Activated CD8-positive, alpha-beta memory T cell treated with anti-CD3 and anti-CD28 coated beads, Interleukin-2, amount 50 U/mL, for 1 hour (primary cell): ENCODE measurements around the gene CD7.
A peak's percentile ranks its signal among the peaks of the same experiment; 100 is the strongest.
"Not testable (repeated sequence)": the region's sequence is repeated elsewhere in the genome, so short reads cannot be mapped to it uniquely, and the experiment has no call there.

Source experiments
- DNase-seq: peaks from one replicate; pipeline ENCODE4 v3.0.0-alpha.2; 2020; ENCODE audit errors: extremely low read depth

The CD7 gene

DNA sequence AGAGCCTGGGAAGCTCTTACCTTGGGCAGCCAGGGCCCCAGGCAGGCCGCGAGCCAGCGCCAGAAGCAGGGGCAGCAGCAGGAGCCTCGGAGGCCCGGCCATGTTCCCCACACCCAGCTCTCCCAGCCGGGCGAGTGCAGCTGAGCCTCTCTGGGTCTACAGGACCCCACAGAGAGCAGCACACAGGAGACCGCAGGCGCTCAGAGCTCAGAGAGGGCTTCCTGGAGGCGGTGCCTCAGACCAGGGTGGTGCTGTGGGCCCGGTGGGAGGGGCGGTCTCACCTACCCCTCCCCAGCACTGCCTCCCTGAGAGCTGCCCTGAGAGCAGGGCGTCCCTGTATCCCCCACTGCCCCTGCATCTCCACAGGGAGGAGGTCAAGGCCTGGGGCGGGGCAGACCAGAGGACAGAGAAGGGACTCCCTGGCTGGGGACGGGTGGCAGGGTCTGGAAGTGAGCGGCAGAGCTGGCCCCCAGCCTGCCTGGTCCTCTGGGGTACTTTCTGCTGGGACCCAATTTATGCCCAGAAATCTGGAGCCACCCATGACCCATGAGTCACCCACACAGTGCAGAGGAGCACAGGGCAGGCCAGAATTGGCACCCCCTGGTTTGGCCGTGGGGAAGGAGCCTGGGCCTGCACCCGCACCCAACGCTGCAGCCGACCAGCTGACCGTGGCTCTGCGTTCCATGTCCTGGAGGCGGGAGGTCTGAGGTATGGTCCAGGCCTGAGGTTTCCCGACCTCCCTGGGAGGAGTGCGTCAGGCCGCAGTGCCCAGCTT is at the start of gene CD7:
TSS of gene CD7 (minus strand) at position 215 of the 775 bp plus-strand sequence. CDS start at position 102, 113 bp downstream.
- peak; percentile 75 for DNase-seq

- no peak for DNase-seq
These were observed 49.3 kb upstream of the CD7 start for GRCh38 chr17:82366749-82367148.

GRCh38 chr17:82365606-82366295 is 48.3 kb upstream of the CD7 start:
- DNase-seq: no peak

DNA sequence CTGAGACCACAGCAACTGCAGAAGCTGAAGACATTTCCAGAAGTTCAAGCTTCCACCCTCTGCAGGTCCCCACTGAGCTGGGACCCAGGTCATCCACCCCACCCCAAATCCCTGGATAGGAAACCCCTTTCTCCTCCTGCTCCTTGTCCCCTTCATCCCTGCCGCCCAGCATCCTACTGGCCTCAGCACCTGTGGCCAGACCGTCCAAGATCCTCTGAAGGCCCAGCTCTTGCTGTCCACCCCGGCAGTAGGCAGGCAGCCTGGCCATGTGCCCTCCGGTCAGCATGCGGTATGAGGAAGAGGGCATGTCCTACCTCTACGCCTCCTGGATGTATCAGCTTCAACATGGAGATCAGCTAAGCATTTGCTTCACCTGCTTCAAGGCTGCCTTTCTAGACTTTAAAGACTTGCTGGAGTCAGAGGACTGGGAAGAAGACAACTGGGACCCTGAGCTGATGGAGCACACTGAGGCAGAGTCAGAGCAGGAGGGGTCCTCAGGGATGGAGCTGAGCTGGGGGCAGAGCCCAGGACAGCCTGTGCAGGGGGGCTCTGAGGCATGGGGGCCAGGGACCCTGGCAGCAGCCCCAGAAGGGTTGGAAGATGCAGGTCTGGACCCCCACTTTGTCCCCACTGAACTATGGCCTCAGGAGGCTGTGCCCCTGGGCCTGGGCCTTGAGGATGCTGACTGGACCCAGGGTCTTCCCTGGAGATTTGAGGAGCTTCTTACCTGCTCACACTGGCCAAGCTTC is 44.7 kb upstream of the CD7 start:
- no peak for DNase-seq

- not testable (repeated sequence) for DNase-seq
These were observed 42.2 kb upstream of the CD7 start for GRCh38 chr17:82359451-82360074.

DNA sequence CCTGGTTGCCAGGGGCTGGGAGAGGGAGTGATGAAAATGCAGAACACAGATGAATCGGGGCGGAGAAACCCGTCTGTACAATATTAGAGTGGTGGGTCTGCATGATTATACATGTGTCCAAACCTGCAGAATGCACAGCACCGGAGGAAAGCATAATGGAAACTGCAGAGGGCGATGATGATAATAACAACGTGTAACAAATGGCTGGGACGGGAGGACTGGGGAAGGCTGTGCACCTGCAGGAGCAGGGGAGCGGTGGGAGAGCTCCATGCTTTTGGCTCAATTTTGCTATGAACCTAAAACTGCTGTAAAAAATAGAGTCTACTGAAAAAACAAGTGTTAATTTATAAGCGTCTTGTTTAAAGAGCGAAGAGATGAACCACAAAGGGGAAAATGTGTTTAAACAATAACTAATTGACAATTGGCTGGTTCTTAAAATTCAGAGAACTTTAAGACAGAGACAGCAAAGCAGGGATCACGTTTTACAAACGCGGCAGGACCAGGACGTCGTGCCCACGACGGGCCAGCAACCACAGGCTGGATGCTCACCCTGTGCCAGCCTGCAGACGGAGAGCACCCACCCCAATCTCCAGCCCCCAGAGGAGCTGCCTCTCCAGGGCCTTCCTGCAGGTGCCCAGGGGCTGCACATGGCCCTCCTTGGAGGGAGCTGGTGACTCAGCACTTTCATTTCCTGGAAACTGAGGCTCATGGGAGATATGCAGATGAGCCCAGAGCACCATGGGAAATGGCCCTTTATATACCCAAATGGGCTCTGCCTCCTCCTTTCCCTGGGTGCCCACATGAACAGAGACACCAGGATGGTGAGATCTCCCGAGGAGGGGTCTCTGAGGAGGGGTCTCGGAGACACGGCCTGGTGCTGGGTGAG is 41.3 kb upstream of the CD7 start, which contains the start of gene TEX19:
TSS of gene TEX19 (plus strand) at position 783 of the 886 bp plus-strand sequence. CDS start 2,904 bp downstream, outside the sequence.
- DNase-seq: no peak

DNA sequence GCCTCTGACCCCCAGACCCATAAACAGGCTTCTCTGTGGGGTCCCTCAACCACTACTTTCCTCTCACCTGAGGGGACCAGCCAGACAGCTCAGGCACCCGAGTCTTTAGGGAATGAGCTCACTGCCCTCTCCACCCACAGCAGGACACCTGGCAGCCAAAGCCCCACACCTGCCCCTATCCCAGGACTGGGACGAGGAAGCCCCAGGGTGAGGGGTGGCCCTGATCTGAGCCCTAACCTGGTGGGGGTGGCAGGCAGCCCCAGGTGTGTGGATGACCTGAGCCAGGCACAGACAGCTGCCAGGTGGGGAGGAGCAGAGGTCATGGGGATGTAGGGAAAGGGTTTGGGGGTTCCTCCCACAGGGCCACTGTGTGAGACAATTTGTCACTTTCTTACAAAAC is 40.0 kb upstream of the CD7 start:
- no peak for DNase-seq

GRCh38 chr17:82356845-82357355 is 39.5 kb upstream of the CD7 start:
- DNase-seq: no peak

DNA sequence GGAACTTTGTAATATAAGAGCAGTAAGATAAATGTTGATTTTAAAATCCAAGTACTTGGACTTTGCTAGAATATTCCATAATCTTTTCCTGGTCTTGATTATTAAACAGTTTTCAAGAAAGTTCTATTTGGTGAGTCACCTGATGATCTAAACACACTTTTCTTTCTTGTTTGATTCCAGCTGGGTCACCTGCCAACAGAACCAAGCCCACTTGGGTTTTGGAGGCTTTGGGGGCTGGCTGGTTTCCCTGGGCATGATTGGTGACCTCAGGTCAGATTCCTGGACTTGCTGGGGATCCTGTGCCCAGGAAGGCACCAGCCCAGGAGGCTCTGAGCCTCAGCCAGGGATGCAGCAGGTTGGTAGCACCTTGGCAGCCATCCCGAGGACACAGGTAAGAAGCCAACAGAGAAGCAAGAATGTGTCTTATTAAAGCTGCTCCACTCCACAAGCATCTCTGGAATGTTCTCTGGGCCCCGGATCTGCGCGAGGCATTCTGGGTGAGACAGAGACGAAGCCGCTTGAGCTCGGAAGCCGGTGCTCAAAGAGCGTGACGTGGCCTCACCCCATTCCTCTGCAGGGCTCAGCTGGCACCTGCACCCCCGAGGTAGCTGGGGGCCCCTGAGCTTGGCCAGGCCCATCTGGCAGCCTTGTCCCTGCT is 38.5 kb upstream of the CD7 start:
- no peak for DNase-seq

DNA sequence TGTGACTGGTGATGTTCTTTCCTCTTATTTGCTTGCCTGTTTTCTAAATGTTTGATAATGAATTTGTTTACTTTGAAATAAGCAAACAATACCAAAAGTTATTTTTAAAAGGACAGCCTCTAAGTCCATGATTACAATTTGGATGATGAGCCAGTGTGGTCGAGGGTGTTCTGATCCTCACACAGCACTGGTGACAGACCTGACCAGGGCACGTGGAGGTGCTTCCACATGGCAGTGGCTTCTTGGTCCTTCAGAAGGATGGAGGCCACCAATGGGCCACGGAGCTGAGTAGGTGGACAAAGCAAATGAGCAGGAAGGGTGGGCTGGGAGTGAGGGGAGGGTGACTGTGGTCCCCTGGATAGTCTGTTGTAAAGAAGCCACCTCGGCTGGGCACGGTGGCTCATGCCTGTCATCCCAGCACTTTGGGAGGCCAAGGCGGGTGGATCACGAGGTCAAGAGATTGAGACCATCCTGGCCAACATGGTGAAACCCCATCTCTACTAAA is 37.4 kb upstream of the CD7 start:
- DNase-seq: no peak

DNA sequence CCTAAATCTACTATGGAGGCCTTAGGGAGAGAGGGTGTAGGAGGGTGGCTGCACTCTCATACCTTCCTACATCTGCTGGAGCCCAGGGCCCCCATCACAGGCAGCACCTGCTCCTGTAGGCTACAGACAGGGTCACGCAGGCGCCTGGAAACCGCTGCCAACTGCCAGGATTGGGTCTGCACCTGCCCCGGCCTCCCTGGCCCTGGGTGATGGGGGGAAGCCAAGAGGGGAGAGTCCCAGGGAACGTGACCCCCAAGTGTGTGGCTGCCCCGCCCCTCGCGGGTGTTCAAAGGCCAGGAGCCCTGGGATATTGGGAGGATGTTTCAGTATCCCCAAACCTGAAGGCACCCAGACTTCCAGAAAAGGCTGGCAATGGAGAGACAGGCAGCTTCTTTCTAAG is 36.1 kb upstream of the CD7 start:
- no peak for DNase-seq

DNA sequence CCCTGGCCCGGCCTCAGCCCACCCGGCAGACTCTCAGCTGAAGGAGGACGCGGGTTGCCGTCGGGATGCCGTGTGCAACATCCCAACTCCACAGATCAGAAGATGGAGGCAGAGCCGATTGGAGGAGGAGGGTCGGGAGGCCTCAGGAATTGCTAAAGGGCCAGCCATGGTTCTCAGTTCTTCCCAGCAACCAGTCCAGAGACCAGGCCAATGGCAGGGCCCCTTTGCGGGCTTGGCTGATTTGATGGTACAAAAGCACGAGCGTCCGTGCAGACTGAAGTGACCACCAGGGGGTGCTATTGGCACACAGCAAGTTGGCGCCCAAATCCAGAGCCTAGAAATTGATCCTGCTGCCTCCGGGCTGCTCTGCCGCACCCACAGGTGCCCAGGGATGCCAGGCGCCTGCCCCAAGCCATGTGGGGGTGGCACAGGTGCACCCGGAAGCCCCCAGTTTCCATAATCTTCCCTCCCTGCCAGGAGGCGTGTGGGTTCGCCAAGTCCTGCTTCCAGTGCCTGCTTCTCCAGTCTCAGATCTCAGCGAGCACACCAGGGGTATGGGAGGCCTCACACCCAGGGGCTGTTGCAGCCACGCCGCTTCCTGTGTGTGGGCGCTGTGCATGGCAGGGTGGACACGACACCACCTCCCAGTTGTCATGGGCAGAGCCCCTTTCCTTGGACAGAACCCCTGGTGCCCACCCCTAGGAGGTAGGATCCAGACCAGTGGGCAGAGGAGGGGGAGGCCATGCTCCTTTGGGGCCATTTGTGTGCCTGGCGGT is 34.5 kb upstream of the CD7 start:
- DNase-seq: peak; percentile 71

DNA sequence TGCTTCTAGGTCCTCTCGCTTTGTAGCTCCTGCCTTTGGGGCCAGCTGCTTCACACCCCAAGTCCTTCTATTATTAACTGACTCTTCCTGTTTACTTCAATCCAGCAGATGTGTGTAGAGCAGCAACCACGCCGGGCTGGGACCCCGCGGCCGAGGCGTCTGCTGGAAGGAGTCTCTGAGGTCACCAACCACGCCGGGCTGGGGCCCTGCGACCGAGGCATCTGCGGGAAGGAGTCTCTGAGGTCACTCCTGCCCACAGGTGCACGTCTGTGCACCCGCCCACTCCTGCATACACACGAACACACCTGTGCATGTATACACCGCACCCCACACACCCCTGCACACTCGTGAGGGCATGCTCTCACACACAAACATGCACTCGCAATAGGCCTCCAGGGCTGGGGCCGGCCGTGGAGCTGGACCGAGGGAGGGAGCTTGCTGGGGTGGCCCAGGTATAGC is 33.9 kb upstream of the CD7 start:
- DNase-seq: no peak

- DNase-seq: no peak
These were observed 33.0 kb upstream of the CD7 start for GRCh38 chr17:82350182-82351030.

- no peak for DNase-seq
These were observed 31.9 kb upstream of the CD7 start for GRCh38 chr17:82349287-82349701.

DNA sequence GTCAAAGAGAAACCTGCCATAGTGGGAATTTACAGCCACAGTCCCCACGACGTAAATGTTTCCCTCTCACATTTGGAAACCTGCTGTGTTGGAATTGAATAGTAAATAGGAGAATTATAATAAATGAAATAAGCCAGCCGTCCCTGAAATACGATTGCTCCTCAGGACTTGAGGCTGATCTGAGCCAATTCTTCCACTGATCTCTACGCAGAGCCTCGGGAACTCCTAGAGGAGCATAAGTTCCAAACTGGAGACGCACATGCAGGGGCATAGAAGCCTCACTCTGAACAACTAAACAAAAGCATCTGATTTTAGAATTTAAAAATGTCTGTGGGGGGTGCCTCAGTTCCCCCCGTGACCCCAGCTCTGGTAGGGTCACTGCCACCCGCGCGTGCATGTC is 31.5 kb upstream of the CD7 start:
- DNase-seq: no peak

- DNase-seq: no peak
These were observed 31.0 kb upstream of the CD7 start for GRCh38 chr17:82348434-82348833.

- DNase-seq: not testable (repeated sequence)
These were observed 30.6 kb upstream of the CD7 start for GRCh38 chr17:82347994-82348393.
